ENCODE data around the gene SPOP.
"Not testable (repeated sequence)": the region's sequence is repeated elsewhere in the genome, so short reads cannot be mapped to it uniquely, and the experiment has no call there.

The SPOP gene

GRCh38 chr17:49676276-49676868, 1.5 kb downstream of the SPOP start:
- no peaks in the 10 kb centered on the region for H3K9me3 ChIP-seq (ENCODE audit: control insufficient read depth, low read length)
- H3K4me3 ChIP-seq (ENCODE audit: low read length), result peak overlapping the region; percentile 87
- H3K27me3 ChIP-seq (replicated peaks; ENCODE audit: control insufficient read depth, insufficient read depth, low read length), result no peaks in the 10 kb centered on the region
- peaks cover 5% of the 10 kb centered on the region for H3K36me3 ChIP-seq (ENCODE audit: control insufficient read depth, insufficient read depth, low read length, severe bottlenecking)
- H3K4me1 ChIP-seq (ENCODE audit: control insufficient read depth, insufficient read depth, low read length), result peaks cover 20% of the 10 kb centered on the region
- peak overlapping the region; percentile 87 for H3K9ac ChIP-seq (ENCODE audit: low read length)
- peak; percentile 41 for DNase-seq (ENCODE audit: low read depth)

DNA sequence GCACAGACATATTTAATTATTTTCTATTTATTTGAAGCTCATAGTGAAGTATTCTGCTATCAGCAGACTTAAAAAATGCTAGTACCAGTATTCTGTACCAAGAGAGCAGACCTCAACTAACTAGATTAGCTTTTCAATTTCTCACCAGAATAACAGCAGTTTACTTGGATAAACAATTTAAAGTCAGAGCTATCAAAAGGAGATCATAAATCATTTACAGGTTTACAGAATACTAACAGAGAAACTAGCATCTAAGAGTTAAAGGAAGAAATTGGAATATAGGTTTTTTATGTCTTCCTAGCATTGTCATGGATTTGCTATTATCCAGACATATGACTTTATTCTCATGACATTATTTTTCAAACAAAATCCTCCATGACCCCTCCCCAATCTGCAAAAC, 3.4 kb downstream of the SPOP start:
- no peak overlapping the region for H3K4me3 ChIP-seq (ENCODE audit: low read length)

DNA sequence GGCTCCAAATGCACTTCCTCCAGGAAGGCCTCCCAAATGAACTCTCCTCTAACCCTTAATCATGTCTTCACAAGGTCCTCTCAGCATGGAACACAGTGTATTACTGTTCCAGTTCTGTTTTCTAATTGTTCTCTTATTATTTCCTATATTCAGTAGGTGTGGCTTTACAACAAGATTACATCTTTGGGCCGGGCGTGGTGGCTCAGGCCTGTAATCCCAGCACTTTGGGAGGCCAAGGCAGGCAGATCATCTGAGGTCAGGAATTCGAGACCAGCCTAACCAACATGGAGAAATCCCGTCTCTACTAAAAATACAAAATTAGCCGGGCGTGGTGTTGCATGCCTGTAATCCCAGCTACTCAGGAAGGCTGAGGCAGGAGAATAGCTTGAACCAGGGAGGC, 4.2 kb downstream of the SPOP start:
- not testable (repeated sequence) for H3K9me3 ChIP-seq (ENCODE audit: control insufficient read depth, low read length); DNase-seq (ENCODE audit: low read depth); H3K27me3 ChIP-seq (replicated peaks; ENCODE audit: control insufficient read depth, insufficient read depth, low read length); H3K4me3 ChIP-seq (ENCODE audit: low read length); H3K9ac ChIP-seq (ENCODE audit: low read length); H3K36me3 ChIP-seq (ENCODE audit: control insufficient read depth, insufficient read depth, low read length, severe bottlenecking)
- H3K4me1 ChIP-seq (ENCODE audit: control insufficient read depth, insufficient read depth, low read length), result peaks cover 31% of the 10 kb centered on the region

More for the DNA sequence above, 3.4 kb downstream of the SPOP start:
- peaks cover 5% of the 10 kb centered on the region for H3K36me3 ChIP-seq (ENCODE audit: control insufficient read depth, insufficient read depth, low read length, severe bottlenecking)
- DNase-seq (ENCODE audit: low read depth), result no peak
- no peaks in the 10 kb centered on the region for H3K27me3 ChIP-seq (replicated peaks; ENCODE audit: control insufficient read depth, insufficient read depth, low read length)
- no peaks in the 10 kb centered on the region for H3K9me3 ChIP-seq (ENCODE audit: control insufficient read depth, low read length)
- no peak overlapping the region for H3K9ac ChIP-seq (ENCODE audit: low read length)
- peaks cover 31% of the 10 kb centered on the region for H3K4me1 ChIP-seq (ENCODE audit: control insufficient read depth, insufficient read depth, low read length)

DNA sequence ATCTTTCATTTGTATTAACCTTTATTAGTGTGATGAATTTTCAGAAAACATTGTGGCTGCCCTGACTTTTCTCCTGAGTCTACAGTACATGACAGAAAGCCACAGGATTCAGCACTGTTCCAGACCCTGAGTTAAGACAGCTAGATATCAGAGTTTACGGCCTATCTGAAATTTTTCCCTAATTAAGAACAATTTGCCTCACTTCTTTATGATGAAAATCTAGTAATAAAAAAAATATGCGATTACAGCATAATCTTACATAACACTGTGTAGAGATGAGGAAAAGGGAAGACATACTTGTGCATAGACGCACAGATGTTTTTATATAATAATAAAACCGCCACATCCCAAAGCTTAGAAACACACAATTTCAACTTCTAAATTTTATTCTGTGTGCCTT, 7.3 kb downstream of the SPOP start:
- H3K36me3 ChIP-seq (ENCODE audit: control insufficient read depth, insufficient read depth, low read length, severe bottlenecking), result peaks cover 9% of the 10 kb centered on the region
- H3K9me3 ChIP-seq (ENCODE audit: control insufficient read depth, low read length), result no peaks in the 10 kb centered on the region
- no peak for DNase-seq (ENCODE audit: low read depth)
- no peak overlapping the region for H3K4me3 ChIP-seq (ENCODE audit: low read length)
- H3K27me3 ChIP-seq (replicated peaks; ENCODE audit: control insufficient read depth, insufficient read depth, low read length), result no peaks in the 10 kb centered on the region
- no peak overlapping the region for H3K9ac ChIP-seq (ENCODE audit: low read length)
- peaks cover 16% of the 10 kb centered on the region for H3K4me1 ChIP-seq (ENCODE audit: control insufficient read depth, insufficient read depth, low read length)

GRCh38 chr17:49670002-49670401, 7.9 kb downstream of the SPOP start:
- Histone ChIP-seq H3K36me3 (ENCODE audit: control insufficient read depth, insufficient read depth, low read length, severe bottlenecking) (peaks cover 6% of the 10 kb centered on the region), H3K4me3 (ENCODE audit: low read length) (no peak overlapping the region), H3K4me1 (ENCODE audit: control insufficient read depth, insufficient read depth, low read length) (peaks cover 14% of the 10 kb centered on the region), H3K27me3 (replicated peaks; ENCODE audit: control insufficient read depth, insufficient read depth, low read length) (no peaks in the 10 kb centered on the region), H3K9me3 (ENCODE audit: control insufficient read depth, low read length) (no peaks in the 10 kb centered on the region), H3K9ac (ENCODE audit: low read length) (no peak overlapping the region)
- DNase-seq (ENCODE audit: low read depth), result no peak

DNA sequence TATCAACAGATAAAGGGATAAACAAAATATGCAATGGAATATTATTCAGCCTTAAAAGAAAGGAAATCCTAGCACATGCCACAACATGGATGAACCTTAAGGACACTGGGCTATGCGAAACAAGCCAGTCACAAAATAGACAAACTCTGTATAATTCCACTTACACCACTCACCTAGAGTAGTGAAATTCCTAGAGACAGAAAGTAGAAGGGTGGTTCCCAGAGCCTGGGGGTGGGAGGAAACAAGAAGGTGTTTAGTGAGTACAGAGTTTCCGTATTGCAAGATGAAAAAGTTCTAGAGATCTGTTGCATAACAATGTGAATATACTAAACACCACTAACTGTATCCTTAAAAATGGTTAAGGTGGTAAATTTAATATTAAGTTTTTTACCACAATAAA, 10.0 kb downstream of the SPOP start:
- Histone ChIP-seq H3K9me3 (ENCODE audit: control insufficient read depth, low read length) (no peaks in the 10 kb centered on the region), H3K36me3 (ENCODE audit: control insufficient read depth, insufficient read depth, low read length, severe bottlenecking) (peaks cover 4% of the 10 kb centered on the region), H3K4me1 (ENCODE audit: control insufficient read depth, insufficient read depth, low read length) (peaks cover 11% of the 10 kb centered on the region), H3K9ac (ENCODE audit: low read length) (no peak overlapping the region), H3K4me3 (ENCODE audit: low read length) (no peak overlapping the region), H3K27me3 (replicated peaks; ENCODE audit: control insufficient read depth, insufficient read depth, low read length) (no peaks in the 10 kb centered on the region)
- no peak for DNase-seq (ENCODE audit: low read depth)

DNA sequence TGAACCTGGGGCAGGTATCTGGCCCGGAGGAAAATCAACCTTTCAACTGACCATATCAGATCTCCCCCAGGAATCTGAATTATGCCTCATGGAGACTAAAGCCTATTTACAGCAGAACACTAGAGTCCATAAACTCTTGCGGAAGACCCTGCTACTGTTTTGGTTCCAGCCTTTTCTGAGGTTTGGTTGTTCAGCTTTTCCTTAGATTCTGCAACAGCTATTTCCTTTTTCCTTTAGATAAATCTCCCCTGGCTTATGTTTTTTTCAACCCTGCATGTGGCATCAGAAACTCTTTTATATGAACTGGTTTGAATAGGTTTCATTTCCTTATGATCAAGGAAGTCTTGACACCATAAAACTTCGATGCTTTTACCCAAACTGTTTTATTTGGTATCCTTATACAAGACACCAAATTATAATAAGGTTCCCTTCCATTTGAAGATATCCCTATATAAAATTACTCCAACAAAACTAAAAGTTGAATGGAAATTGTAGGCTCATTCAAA, 13.1 kb downstream of the SPOP start:
- H3K4me3 ChIP-seq (ENCODE audit: low read length), result no peak overlapping the region
- no peaks in the 10 kb centered on the region for H3K9me3 ChIP-seq (ENCODE audit: control insufficient read depth, low read length)
- DNase-seq (ENCODE audit: low read depth), result no peak

DNA sequence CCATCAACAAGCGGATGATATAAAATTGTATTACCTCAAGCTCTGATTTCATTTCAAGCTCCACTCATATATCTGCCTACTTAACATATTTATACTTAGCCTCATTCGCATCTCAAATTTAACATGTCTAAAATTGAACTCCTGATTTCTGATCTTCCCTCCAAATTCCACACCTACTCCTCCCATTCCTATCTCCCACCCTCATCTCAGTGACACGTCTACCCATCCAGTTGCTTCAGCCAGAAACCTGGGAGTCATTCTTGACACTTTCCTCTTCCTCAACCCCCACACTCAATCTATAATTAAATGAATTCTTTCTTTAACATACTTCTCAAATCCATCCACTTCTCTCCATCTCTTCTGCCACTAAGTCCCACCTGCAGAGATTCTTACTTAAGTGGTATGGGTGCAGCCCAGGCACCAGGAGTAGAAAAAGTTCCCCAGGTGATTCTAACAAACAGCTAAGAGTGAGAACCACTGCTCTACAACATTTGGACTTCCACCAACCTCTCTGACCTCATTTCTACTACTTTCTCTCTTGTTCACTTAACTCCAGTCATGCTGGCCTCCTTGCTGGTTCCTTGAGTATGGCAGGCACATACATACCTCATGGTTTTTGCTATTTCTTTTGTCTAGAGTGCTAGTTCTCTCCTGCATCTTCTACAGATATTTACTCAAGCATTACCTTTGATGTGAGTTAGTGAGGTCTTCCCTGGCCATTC, 18.1 kb downstream of the SPOP start:
- H3K9me3 ChIP-seq (ENCODE audit: control insufficient read depth, low read length), result no peaks in the 10 kb centered on the region
- H3K36me3 ChIP-seq (ENCODE audit: control insufficient read depth, insufficient read depth, low read length, severe bottlenecking), result peaks cover 3% of the 10 kb centered on the region
- no peaks in the 10 kb centered on the region for H3K27me3 ChIP-seq (replicated peaks; ENCODE audit: control insufficient read depth, insufficient read depth, low read length)
- H3K4me3 ChIP-seq (ENCODE audit: low read length), result no peak overlapping the region
- DNase-seq (ENCODE audit: low read depth), result no peak
- H3K4me1 ChIP-seq (ENCODE audit: control insufficient read depth, insufficient read depth, low read length), result peaks cover 4% of the 10 kb centered on the region
- H3K9ac ChIP-seq (ENCODE audit: low read length), result no peak overlapping the region

More for the DNA sequence above, 13.1 kb downstream of the SPOP start:
- Histone ChIP-seq H3K9ac (ENCODE audit: low read length) (no peak overlapping the region), H3K4me1 (ENCODE audit: control insufficient read depth, insufficient read depth, low read length) (peaks cover 1% of the 10 kb centered on the region), H3K27me3 (replicated peaks; ENCODE audit: control insufficient read depth, insufficient read depth, low read length) (no peaks in the 10 kb centered on the region), H3K36me3 (ENCODE audit: control insufficient read depth, insufficient read depth, low read length, severe bottlenecking) (peaks cover 4% of the 10 kb centered on the region)

DNA sequence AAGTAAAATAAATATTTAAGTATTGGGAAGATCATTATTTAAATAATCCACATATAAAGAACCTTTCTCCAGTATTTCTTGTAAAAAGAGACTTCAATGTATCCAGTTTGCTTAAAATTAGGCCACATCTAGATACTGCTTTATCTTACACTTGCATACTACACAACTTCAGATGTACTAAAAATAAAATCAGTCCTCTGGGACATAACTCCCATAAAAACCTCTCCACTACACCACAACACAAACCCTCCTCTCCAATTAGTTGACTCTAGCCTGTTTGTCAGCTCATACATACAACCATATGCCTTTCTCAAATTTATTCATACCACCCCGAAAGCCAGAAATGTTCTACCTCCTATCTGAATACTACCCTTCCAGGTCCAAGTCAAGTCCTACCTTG, 21.6 kb downstream of the SPOP start:
- H3K27me3 ChIP-seq (replicated peaks; ENCODE audit: control insufficient read depth, insufficient read depth, low read length), result no peaks in the 10 kb centered on the region
- H3K4me3 ChIP-seq (ENCODE audit: low read length), result no peak overlapping the region
- no peak overlapping the region for H3K9ac ChIP-seq (ENCODE audit: low read length)
- DNase-seq (ENCODE audit: low read depth), result no peak
- peaks cover 3% of the 10 kb centered on the region for H3K36me3 ChIP-seq (ENCODE audit: control insufficient read depth, insufficient read depth, low read length, severe bottlenecking)
- peaks cover 4% of the 10 kb centered on the region for H3K4me1 ChIP-seq (ENCODE audit: control insufficient read depth, insufficient read depth, low read length)
- H3K9me3 ChIP-seq (ENCODE audit: control insufficient read depth, low read length), result no peaks in the 10 kb centered on the region

GRCh38 chr17:49647256-49647585, 30.7 kb downstream of the SPOP start:
- Histone ChIP-seq H3K36me3 (ENCODE audit: control insufficient read depth, insufficient read depth, low read length, severe bottlenecking) (no peaks in the 10 kb centered on the region), H3K27me3 (replicated peaks; ENCODE audit: control insufficient read depth, insufficient read depth, low read length) (no peaks in the 10 kb centered on the region), H3K9ac (ENCODE audit: low read length) (peak overlapping the region; percentile 73), H3K4me1 (ENCODE audit: control insufficient read depth, insufficient read depth, low read length) (peaks cover 29% of the 10 kb centered on the region), H3K4me3 (ENCODE audit: low read length) (peak overlapping the region; percentile 76), H3K9me3 (ENCODE audit: control insufficient read depth, low read length) (no peaks in the 10 kb centered on the region)
- DNase-seq (ENCODE audit: low read depth), result no peak

DNA sequence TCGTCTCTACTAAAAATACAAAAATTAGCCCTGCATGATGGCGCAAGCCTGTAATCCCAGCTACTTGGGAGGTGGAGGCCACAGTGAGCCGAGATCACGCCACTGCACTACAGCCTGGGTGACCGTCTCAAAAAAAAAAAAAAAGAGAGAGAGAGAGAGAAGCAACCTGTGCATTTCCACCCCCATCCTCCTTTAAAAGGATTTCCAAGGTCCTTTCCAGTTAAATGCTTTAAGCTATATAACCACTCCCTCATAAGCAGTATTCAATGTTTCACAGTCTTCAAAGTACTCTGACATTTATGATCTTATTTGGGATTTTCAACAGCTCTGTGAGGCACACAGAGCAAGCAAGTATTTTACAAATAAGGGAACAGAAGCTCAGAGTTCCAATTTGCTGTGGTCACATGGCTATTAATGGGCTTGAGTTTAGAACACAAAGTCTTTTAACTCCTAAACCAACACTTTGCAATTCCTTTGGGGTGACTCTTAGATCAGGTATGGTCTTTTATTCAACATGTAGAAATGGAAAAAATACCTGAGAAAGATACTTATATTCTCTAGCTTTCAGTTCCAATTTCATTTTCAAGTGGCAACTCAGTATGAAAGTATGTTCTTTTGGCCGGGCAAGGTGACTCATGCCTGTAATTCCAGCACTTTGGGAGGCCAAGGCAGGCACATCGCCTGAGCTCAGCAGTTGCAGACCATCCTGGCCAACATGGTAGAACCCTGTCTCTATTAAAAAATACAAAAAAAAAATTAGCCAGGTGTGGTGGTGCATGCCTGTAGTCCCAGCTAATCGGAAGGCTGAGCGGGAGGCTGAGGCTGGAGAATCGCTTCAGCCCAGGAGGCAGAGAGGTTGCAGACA, 31.3 kb downstream of the SPOP start:
- Histone ChIP-seq H3K27me3 (replicated peaks; ENCODE audit: control insufficient read depth, insufficient read depth, low read length) (no peaks in the 10 kb centered on the region), H3K9me3 (ENCODE audit: control insufficient read depth, low read length) (no peaks in the 10 kb centered on the region), H3K4me3 (ENCODE audit: low read length) (peak overlapping the region; percentile 76), H3K4me1 (ENCODE audit: control insufficient read depth, insufficient read depth, low read length) (peaks cover 29% of the 10 kb centered on the region), H3K36me3 (ENCODE audit: control insufficient read depth, insufficient read depth, low read length, severe bottlenecking) (no peaks in the 10 kb centered on the region), H3K9ac (ENCODE audit: low read length) (peak overlapping the region; percentile 73)
- DNase-seq (ENCODE audit: low read depth), result peak; percentile 80
